ENCODE results near the gene PDE6B.

- TF ChIP-seq CTCF (IDR thresholded peaks at IDR 0.05; ENCODE audit: insufficient read depth, low read length, poor library complexity, severe bottlenecking), result no peak
- TF ChIP-seq EZH2phosphoT487 (conservative IDR thresholded peaks at IDR 0.05; ENCODE audit: low read length), result no peak
Measured at GRCh38 chr4:622996-623913, 2.1 kb upstream of the PDE6B start.
